Endothelial cell of umbilical vein (primary cell): ENCODE data around the gene OARD1. TPM values are rescaled to one million over a fixed set of nuclear protein-coding genes. Genes with fewer than 3 reads are reported as not detected.

ENCODE experiments used
- BruUV-seq: library from RNA; stranded (reverse); fragments of 400-500 nt; replicated peaks from 2 replicates; lab custom pipeline; 2021; lab: Mats Ljungman, UMichigan
- CTCF ChIA-PET: fragments of 300-600, 350-600 bp; sonication (Branson Sonifier 250); formaldehyde crosslinking; loops from one replicate; lab custom pipeline; 2021; ENCODE audit warnings: antibody characterized with exemption, inconsistent platforms; lab: Charles Lee
- POLR2A ChIA-PET: fragments of 300-600, 350-600 bp; sonication (Branson Sonifier 250); formaldehyde crosslinking; loops from one replicate; lab custom pipeline; 2021; ENCODE audit warnings: antibody characterized with exemption, inconsistent platforms; lab: Charles Lee
- DNase-seq: peaks from one replicate; pipeline ENCODE4 v3.0.0-alpha.2; 2011; ENCODE audit warnings: low read depth, low spot score
- FAIRE-seq: peaks from 2 replicates; lab custom pipeline; 2011; peaks lifted over from hg19 to GRCh38; lab: Jason Lieb, UNC
- H2AFZ ChIP-seq: 2 replicates; pipeline ENCODE4 v1.6.0; 2012; ENCODE audit warnings: low read depth, low read length, control low read depth, inconsistent platforms
- H3K27ac ChIP-seq: 2 replicates; pipeline ENCODE4 v1.5.1; 2011; ENCODE audit warnings: low read depth, mild to moderate bottlenecking, control low read depth, low read length, moderate library complexity; ENCODE audit not compliant: insufficient read depth
- H3K27me3 ChIP-seq, 2 experiments: 2 replicates each; pipeline versions ENCODE4 v1.6.0 to v1.6.1; 2011; ENCODE audit warnings: low read length in 2 of 2, mixed read lengths in 1 of 2; ENCODE audit not compliant: control insufficient read depth in 2 of 2, insufficient read depth in 2 of 2
- H3K36me3 ChIP-seq, 2 experiments: 2 replicates in 1 of 2; 3 replicates in 1 of 2; pipeline ENCODE4 v1.5.1; 2011; ENCODE audit warnings: low read length in 2 of 2, mild to moderate bottlenecking in 1 of 2, moderate library complexity in 1 of 2; ENCODE audit not compliant: control insufficient read depth in 2 of 2, insufficient read depth in 2 of 2; ENCODE audit errors: extremely low read depth in 1 of 2
- H3K4me1 ChIP-seq: 3 replicates; pipeline ENCODE4 v1.5.1; 2011; ENCODE audit warnings: mild to moderate bottlenecking, low read length; ENCODE audit not compliant: control insufficient read depth, insufficient read depth; ENCODE audit errors: extremely low read depth
- H3K4me2 ChIP-seq: 2 replicates; pipeline ENCODE4 v1.6.1; 2011; ENCODE audit warnings: low read length, control low read depth, mixed read lengths; ENCODE audit not compliant: insufficient read depth
- H3K4me3 ChIP-seq, 3 experiments: fragments of 200-600 bp in 1 of 3; sonication (generic), shearing (Covaris generic) in 1 of 3; replicated peaks in 1 of 3; 2 replicates each; pipeline ENCODE4 v1.5.1; 2011 to 2016; ENCODE audit warnings: control low read depth in 3 of 3, low read length in 3 of 3, mild to moderate bottlenecking in 2 of 3, inconsistent platforms in 1 of 3, low read depth in 1 of 3, moderate library complexity in 1 of 3; ENCODE audit not compliant: insufficient read depth in 1 of 3
- H3K79me2 ChIP-seq: 2 replicates; pipeline ENCODE4 v1.6.0; 2012; ENCODE audit warnings: low read length, inconsistent platforms; ENCODE audit not compliant: control insufficient read depth, insufficient read depth
- H3K9ac ChIP-seq: replicated peaks from 2 replicates; pipeline ENCODE3; 2011; ENCODE audit warnings: low read length, control low read depth; ENCODE audit not compliant: insufficient read depth; ENCODE audit errors: extremely low read depth
- H3K9me1 ChIP-seq: replicated peaks from 3 replicates; pipeline ENCODE4 v1.6.0; 2011; ENCODE audit warnings: mild to moderate bottlenecking, low read length; ENCODE audit not compliant: control insufficient read depth, insufficient read depth; ENCODE audit errors: extremely low read depth
- H3K9me3 ChIP-seq: replicated peaks from 2 replicates; pipeline ENCODE4 v1.5.1; 2012; ENCODE audit warnings: low read length, inconsistent platforms; ENCODE audit not compliant: control insufficient read depth, insufficient read depth
- H4K20me1 ChIP-seq: replicated peaks from 2 replicates; pipeline ENCODE3; 2011; ENCODE audit warnings: mild to moderate bottlenecking, low read length; ENCODE audit not compliant: control insufficient read depth, insufficient read depth; ENCODE audit errors: extremely low read depth
- CTCF ChIP-seq, 2 donors: IDR thresholded peaks; 1 replicate in 1 of 2; 2 replicates in 1 of 2; pipeline ENCODE4 v1.5.1; 2011; ENCODE audit warnings: low read length in 2 of 2, mild to moderate bottlenecking in 2 of 2, moderate library complexity in 2 of 2, control low read depth in 1 of 2, inconsistent platforms in 1 of 2, low read depth in 1 of 2; ENCODE audit not compliant: insufficient read depth in 1 of 2; ENCODE audit errors: extremely low read depth in 1 of 2
- EZH2 ChIP-seq: IDR thresholded peaks from 2 replicates; pipeline ENCODE4 v1.6.1; 2012; ENCODE audit warnings: borderline replicate concordance, low read depth, mild to moderate bottlenecking, moderate library complexity, low read length, inconsistent platforms; ENCODE audit not compliant: severe bottlenecking
- FOS ChIP-seq: IDR thresholded peaks from 2 replicates; pipeline ENCODE4 v1.6.1; 2011; ENCODE audit warnings: mild to moderate bottlenecking, low read length, moderate library complexity, borderline replicate concordance; ENCODE audit not compliant: insufficient read depth
- GATA2 ChIP-seq: IDR thresholded peaks from 2 replicates; pipeline ENCODE4 v1.7.0; 2011; ENCODE audit warnings: low read depth, mild to moderate bottlenecking, moderate library complexity, mixed read lengths, low read length; ENCODE audit not compliant: insufficient read length, insufficient read depth
- JUN ChIP-seq: IDR thresholded peaks from 2 replicates; pipeline ENCODE4 v1.6.1; 2011; ENCODE audit warnings: borderline replicate concordance, low read depth; ENCODE audit not compliant: insufficient read length, insufficient read depth
- MAX ChIP-seq: IDR thresholded peaks from 2 replicates; pipeline ENCODE4 v1.6.1; 2011; ENCODE audit not compliant: insufficient read depth, insufficient read length
- MYC ChIP-seq: IDR thresholded peaks from one replicate; pipeline ENCODE4 v1.6.1; 2011; ENCODE audit warnings: mild to moderate bottlenecking, low read depth, low read length
- POLR2A ChIP-seq: IDR thresholded peaks from 2 replicates; pipeline ENCODE4 v1.6.1; 2012; ENCODE audit warnings: low read depth, mild to moderate bottlenecking, control low read depth, low read length
- POLR2AphosphoS5 ChIP-seq: IDR thresholded peaks from 2 replicates; pipeline ENCODE4 v1.6.1; 2012; ENCODE audit warnings: low read depth, mild to moderate bottlenecking, control low read depth, low read length, moderate library complexity; ENCODE audit not compliant: insufficient read depth
- dilution Hi-C: fragments of 300-500 bp; cut with MboI; formaldehyde crosslinking; loops from one replicate; pipeline ENCODE4 v1.15.0; 2019; ENCODE audit warnings: low sequenced_read_pairs; ENCODE audit not compliant: extremely low pct_ligation_motif_present
- intact Hi-C: fragments of 100-400 bp; cut with micrococcal nuclease; formaldehyde crosslinking; loops from one replicate; pipeline ENCODE4 v1.10.0; 2022
- polyA plus RNA-seq, 4 experiments: library from polyadenylated mRNA; depleted of rRNA in 3 of 4; stranded (reverse) in 3 of 4; unstranded in 1 of 4; fragments of >200 nt; gene quantifications; 2 replicates each; pipeline versions ENCODE4 v1.2.1 to v1.2.3, GENCODE V29; 2011 to 2012; ENCODE audit warnings: missing spikeins in 1 of 4
- total RNA-seq: library from RNA; stranded (reverse); gene quantifications from 2 replicates; pipeline ENCODE4 v1.2.3, GENCODE V29; 2021

OARD1 gene
- total and polyA plus RNA-seq, 2 donors (not counting 3 experiments of a cell fraction or from before 2014, with no cell fraction given): 5.2 to 13.0 TPM

- CTCF ChIA-PET: interaction anchor here (1.0 to 2.7 kb wide), 7 partner anchors 9 to 146 kb away, joined by 3 to 21 read pairs (median 4); no protein-coding TSS in a partner anchor
- Histone ChIP-seq H3K79me2 (no peaks in the 10 kb centered on the region), H4K20me1 (no peaks in the 10 kb centered on the region), H3K27me3 (peaks cover 0 to 3% of the 10 kb centered on the region in 2 experiments), H3K4me2 (no peak overlapping the region), H3K4me3 (no peak overlapping the region), H3K4me1 (no peaks in the 10 kb centered on the region), H2AFZ (no peak overlapping the region), H3K9me1 (no peaks in the 10 kb centered on the region), H3K9ac (no peak overlapping the region), H3K27ac (no peak overlapping the region), H3K36me3 (no peaks in the 10 kb centered on the region), H3K9me3 (no peaks in the 10 kb centered on the region)
- no TSS peak for BruUV-seq
- DNase-seq (no peak), FAIRE-seq (no peak)
- intact Hi-C loops (no loop called here), dilution Hi-C loops (no loop called here)
- POLR2A ChIA-PET: no interaction called here
- TF ChIP-seq CTCF (IDR thresholded peaks at IDR 0.05; ENCODE audit: extremely low read depth in 1 of 2, insufficient read depth in 1 of 2, low read depth in 1 of 2, low read length in 2 of 2): no peak
- TF ChIP-seq GATA2: no peak
- TF ChIP-seq MAX: no peak
- no peak for TF ChIP-seq POLR2AphosphoS5
- no peak for TF ChIP-seq FOS
- TF ChIP-seq EZH2: no peak
- TF ChIP-seq POLR2A: no peak
- TF ChIP-seq JUN: no peak
- TF ChIP-seq MYC: no peak
Observed at GRCh38 chr6:41036186-41036585, 36.0 kb downstream of the OARD1 start.
